Activated CD4-positive, alpha-beta T cell treated with anti-CD3 and anti-CD28 coated beads for 1 hour (primary cell): Measurements from ENCODE around the gene THRA.
A peak's percentile ranks its signal among the peaks of the same experiment; 100 is the strongest.

Experiments used
- DNase-seq: peaks from one replicate; pipeline ENCODE4 v3.0.0-alpha.2; 2020

THRA gene, protein sequence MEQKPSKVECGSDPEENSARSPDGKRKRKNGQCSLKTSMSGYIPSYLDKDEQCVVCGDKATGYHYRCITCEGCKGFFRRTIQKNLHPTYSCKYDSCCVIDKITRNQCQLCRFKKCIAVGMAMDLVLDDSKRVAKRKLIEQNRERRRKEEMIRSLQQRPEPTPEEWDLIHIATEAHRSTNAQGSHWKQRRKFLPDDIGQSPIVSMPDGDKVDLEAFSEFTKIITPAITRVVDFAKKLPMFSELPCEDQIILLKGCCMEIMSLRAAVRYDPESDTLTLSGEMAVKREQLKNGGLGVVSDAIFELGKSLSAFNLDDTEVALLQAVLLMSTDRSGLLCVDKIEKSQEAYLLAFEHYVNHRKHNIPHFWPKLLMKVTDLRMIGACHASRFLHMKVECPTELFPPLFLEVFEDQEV

DNA sequence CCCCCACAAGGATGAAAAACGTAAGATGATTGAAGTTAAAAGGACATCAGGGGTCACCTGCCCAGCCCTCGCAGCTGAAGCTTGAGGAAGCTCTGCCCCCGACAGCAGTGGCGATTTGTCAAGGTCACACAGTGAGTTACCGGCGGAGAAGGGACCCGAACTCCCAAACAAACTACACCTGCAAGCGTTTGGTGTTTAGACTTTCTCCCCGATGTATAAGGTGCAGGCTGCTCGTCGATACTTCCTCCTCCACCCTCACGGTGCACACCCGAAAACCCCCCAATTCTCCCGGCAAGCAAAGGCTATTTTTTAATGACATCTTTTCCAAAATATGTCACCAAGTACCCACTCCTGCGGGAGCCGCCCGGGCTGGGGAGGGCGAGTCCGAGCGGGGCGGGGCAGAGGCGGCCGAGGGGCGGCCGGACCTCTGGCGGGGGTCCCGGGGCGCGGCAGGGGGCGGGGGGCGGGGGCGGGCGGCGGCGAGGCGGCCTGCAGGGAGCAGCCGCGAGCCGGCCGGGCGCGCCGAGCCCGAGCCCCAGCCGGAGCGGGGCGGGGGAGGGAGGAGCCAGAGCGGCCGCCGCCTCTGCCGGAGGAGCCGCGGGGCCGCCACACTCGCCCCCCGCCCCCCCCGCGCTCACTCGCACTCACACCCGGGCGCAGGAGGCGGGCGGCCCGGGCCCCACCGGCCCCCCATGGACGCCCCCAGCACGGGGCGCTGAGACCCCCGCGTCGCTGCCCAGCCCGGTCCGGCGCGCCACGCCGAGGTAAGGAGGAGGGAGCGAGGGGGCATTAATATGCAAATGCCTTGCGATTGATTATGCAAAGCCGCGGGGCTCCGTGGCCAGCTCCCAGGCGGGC is at the start of gene THRA:
THRA (plus strand) TSS at position 637 of the 858 bp plus-strand sequence. CDS start 11,524 bp downstream, outside the sequence.
- DNase-seq, result peak; percentile 60

DNA sequence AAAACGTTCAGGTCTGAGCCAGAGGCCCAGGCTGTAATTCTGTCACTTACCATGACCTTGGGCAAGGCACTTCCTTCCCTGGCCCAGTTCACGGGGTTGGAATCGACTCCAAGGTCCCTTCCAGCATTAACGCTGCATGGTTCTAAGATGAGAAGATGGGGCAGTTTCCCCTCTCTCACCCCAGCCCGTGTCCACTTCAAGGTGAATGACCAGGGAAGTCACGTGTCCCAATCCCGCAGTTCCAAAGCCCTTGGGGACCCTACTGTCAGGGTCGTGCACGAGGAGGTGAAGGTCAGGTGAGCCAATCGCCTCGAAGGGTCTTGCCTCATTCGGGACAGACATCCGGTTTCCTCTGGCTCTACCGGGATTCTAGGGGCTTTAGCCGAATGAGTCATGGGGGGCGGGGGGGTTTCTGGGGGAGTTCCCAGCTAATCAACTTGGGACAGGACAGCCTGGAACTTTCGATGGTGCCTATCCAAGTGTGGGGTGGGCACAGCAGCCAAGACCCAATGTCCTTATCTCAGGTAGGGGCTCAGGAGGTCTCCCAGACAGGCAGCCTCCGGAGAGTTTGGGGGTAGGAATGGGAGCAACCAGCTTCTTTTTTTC is 48.3 kb upstream of the THRA start:
- DNase-seq, result no peak

DNA sequence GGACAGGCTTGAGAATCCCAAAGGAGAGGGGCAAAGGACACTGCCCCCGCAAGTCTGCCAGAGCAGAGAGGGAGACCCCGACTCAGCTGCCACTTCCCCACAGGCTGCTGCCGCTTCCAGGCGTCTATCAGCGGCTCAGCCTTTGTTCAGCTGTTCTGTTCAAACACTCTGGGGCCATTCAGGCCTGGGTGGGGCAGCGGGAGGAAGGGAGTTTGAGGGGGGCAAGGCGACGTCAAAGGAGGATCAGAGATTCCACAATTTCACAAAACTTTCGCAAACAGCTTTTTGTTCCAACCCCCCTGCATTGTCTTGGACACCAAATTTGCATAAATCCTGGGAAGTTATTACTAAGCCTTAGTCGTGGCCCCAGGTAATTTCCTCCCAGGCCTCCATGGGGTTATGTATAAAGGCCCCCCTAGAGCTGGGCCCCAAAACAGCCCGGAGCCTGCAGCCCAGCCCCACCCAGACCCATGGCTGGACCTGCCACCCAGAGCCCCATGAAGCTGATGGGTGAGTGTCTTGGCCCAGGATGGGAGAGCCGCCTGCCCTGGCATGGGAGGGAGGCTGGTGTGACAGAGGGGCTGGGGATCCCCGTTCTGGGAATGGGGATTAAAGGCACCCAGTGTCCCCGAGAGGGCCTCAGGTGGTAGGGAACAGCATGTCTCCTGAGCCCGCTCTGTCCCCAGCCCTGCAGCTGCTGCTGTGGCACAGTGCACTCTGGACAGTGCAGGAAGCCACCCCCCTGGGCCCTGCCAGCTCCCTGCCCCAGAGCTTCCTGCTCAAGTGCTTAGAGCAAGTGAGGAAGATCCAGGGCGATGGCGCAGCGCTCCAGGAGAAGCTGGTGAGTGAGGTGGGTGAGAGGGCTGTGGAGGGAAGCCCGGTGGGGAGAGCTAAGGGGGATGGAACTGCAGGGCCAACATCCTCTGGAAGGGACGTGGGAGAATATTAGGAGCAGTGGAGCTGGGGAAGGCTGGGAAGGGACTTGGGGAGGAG is 47.5 kb upstream of the THRA start, which contains the start of gene CSF3:
CSF3 (plus strand) TSS at position 436 of the 993 bp plus-strand sequence; CDS start at position 471, 35 bp downstream.
- DNase-seq, result no peak

DNA sequence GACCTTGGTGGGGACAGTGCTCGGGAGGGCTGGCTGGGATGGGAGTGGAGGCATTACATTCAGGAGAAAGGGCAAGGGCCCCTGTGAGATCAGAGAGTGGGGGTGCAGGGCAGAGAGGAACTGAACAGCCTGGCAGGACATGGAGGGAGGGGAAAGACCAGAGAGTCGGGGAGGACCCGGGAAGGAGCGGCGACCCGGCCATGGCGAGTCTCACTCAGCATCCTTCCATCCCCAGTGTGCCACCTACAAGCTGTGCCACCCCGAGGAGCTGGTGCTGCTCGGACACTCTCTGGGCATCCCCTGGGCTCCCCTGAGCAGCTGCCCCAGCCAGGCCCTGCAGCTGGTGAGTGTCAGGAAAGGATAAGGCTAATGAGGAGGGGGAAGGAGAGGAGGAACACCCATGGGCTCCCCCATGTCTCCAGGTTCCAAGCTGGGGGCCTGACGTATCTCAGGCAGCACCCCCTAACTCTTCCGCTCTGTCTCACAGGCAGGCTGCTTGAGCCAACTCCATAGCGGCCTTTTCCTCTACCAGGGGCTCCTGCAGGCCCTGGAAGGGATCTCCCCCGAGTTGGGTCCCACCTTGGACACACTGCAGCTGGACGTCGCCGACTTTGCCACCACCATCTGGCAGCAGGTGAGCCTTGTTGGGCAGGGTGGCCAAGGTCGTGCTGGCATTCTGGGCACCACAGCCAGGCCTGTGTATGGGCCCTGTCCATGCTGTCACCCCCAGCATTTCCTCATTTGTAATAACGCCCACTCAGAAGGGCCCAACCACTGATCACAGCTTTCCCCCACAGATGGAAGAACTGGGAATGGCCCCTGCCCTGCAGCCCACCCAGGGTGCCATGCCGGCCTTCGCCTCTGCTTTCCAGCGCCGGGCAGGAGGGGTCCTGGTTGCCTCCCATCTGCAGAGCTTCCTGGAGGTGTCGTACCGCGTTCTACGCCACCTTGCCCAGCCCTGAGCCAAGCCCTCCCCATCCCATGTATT is 46.5 kb upstream of the THRA start:
- DNase-seq, result no peak

DNA sequence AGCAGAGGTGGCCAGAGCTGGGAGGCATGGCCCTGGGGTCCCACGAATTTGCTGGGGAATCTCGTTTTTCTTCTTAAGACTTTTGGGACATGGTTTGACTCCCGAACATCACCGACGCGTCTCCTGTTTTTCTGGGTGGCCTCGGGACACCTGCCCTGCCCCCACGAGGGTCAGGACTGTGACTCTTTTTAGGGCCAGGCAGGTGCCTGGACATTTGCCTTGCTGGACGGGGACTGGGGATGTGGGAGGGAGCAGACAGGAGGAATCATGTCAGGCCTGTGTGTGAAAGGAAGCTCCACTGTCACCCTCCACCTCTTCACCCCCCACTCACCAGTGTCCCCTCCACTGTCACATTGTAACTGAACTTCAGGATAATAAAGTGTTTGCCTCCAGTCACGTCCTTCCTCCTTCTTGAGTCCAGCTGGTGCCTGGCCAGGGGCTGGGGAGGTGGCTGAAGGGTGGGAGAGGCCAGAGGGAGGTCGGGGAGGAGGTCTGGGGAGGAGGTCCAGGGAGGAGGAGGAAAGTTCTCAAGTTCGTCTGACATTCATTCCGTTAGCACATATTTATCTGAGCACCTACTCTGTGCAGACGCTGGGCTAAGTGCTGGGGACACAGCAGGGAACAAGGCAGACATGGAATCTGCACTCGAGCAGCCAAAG is 45.2 kb upstream of the THRA start:
- DNase-seq, result no peak

DNA sequence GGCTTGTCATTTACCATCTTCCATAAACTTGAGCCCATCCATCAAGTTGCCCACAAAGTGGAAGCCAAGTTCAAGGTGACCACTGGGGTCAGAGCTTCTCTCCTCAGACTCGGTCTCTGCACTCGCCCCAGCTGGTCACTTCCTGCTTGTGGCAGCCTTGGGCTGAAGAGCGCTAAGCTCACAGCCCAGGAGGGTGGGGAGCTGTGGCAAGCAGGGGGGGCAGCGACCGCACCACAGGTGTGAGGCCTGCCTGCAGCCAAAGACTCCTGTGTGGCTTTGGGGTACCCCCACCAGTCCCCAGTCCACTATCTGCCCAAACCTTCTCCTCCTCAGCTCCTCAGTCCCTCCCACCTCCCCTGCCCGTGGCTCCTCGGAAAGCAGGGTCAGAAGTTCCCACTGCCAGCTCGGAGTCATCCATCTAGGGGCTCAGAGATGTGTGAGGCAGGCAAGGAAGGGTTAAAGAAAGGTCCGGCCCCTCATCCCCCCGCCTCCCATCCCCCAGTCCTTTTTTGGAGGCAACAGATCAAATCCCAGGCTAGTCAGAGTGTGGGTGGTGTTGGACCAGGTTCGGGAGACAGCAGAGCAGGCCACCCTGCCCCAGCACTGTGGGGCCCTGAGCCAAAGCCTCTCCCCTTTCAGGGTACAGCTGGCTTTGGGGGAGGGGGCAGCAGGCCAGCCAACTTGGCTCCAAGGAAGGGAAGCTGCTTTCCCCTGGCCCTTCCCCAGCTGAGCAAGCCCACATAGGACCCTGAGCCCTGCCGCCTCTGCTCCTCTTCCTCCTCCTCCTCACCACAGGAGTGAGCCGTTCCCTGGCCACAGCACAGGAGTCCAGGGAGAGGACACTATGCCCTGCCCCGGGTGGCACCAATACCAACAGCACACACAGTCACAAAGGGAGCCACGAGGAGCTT is 44.3 kb upstream of the THRA start:
- DNase-seq, result no peak

DNA sequence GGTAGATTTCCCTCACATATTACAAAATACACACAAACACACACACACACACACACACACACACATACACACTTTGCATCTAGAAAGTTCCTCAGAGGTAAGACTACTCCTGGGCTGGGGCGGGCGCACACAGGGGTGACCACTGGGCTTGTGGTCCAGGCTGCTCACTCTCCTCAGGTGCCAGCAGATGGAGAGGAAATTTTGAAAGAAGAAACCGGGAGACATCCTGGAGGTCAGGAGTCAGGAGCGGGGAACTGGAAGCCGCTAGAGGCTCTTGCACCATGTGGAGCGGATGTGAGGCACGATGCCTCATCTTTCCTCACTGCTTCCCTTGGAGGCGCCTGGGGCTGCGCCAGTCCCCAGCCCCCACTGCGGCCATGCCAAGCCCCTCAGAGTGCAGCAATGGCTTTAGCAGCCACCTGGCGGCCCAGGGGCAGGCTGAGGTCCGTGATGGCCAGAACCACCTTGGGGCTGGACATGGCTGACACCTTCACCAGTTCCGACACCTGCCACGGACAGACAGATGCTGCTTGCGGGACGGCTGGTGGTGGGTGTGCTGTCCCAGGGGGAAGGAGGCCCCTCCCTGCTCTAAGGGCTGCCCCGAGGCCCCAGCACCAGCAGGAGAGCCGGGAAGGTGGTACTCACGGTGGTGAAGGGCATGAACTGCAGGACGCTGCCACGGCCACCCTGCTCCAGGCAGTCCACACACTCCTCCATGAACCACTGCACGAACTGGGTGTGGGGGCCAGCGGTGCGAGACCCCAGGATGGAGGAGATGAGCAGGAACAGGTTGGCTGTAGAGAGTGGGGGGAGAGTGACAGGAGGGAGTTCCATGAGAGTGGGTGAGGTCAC is 43.4 kb upstream of the THRA start:
- no peak for DNase-seq

DNA sequence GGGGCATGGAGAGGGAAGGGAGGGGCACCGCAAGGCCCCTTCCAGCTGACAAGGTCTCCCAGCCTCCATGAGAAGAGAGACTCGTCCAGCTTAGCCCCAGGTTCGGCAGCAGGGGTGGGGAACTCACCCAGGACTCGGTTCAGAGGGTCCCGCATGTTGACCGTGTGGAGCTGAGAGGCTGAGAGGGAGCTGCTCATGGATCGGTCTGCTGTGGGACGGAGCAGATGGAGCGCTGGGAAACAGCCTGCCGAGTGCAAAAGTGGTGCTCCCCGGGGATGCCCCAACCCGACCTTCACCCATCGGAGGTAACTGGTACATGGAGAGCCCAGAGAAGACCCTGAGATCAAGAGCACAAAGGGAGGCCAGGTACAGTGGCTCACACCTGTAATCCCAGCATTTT is 42.6 kb upstream of the THRA start:
- DNase-seq, result no peak

DNA sequence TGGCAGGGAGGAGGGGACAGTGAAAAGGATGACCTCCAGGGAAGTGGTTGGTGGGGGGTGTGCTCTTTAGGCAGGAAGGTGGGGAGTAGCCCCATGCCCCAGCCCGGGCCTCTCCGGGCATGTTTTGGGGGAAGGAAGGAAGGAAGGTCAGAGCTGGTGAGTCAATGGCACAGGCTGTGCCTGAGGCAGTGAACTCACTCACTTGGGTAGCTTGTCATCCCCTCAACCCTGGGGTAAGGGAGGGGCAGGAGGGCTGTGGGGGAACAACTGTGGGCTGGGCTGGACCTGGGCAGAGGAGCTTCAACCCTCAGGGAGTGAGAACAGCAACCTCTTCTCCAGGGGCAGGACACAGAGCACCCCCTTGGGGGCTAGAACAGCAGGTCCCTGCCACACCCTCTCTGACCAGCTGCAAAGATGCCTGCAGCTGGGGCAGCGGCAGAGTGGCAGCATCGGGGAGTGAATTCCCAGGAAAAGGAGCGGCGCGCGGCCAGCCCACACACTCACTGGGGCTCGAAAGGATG is 41.3 kb upstream of the THRA start:
- DNase-seq, result no peak

DNA sequence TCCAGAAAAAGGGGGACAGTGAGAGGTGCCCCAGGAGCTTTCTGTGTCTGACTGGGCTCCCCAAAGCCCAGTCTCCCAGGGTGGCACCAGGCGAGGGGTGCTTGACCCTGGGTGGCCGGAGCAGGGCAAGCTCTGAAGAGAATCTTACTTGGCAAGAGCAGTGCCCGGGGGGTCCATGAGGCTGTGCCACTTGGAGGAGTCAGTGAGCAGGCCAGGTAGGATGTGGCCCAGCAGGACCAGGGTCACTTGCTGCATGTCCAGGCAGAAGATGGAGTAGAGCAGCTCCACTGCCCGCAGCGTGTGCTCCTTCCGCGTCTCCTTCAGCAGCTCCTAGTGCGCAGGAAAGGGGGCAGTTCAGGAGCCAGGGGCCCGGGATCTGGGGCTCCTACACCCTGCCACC is 40.3 kb upstream of the THRA start:
- no peak for DNase-seq

DNA sequence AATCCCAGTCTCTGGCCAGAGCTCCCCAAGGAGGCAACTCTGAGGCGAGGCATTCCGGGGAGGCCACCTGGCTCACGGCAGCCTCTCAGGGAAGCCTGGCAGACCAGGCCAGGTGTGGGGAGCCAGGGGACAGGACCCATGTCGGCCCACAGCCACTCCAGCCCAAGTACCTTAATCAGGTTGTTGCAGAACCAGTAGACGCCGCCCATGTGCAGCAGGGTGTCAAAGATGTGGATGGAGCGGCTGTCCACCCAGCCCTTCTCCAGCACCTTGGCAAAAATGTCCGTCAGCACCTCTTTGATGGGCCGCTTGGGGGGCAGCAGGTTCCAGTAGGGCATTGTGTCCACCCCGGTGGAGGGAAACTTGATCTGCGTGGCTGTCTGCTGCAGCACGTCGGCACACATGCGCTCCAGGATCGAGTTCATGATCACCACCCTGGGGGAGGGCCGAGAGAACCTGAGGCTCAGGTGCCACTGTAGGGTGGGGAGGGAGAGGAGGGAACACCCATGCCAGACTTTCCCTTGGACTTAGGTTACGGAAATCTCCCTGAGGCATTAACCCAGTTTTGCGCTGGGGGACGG is 39.7 kb upstream of the THRA start:
- no peak for DNase-seq

DNA sequence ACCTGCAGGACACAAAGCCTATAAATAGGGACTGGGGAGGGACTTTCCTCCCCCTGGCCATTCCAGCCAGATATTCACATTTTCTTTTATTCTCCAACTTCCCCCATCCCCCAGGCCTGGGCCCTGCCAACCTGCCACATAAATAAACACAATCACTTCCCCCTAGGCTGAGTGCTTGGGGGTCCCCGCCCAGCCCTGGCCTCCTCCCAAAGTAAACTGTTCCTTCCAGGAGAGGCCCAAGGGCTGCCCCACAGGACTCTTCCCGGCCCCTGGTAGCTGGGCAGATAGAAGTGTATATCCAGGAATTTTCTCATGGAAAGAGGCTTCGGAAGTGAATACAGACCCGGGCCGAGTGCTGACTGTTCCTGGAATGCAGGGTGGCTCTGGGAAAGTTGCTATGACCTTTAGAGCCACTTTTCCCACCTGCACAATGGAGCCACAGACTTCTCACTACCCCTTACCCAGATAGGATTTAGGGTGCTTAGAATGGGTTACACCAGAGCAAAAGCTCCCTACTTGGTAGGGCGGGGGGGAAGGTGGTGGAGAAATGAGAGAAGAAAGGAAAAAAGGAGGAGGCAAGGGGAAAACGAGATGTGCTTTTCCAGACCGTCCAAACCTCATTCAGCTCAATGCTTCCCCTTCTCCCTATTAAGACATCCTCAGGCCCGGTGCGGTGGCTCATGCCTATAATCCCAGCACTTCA is 39.0 kb upstream of the THRA start:
- DNase-seq, result no peak

DNA sequence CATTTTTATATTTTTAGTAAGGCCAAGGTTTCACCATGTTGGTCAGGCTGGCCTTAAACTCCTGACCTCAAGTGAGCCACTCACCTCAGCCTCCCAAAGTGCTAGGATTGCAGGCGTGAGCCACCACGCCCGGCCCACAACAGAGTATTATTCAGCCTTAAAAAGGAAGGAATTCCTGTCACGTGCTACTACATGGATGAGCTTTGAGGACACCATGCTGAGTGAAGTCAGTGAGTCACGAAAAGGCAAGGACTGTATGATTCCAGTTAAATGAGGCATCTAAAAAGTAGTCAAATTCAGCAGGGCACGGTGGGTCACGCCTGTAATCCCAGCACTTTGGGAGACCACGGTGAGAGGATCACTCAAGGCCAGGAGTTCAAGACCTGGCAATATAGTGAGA is 37.9 kb upstream of the THRA start:
- DNase-seq, result no peak

DNA sequence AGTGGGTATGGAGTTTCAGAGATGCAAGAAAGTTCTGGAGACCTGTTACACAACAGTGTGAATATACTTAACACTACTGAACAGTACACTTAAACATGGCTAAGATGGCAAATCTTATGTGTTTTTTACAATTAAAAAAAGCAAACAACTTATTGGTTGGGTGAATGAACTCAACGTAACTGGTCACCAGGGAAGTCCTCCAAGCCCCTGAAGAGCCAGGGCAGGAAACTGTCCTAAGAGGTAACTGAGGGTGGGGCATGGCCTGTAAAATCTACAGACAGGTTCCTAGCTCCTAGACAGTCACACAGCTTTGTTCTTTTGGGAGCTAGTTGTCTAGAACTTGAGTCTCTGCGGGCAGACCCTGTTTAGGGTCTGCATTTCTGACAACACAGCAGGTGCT is 37.2 kb upstream of the THRA start:
- no peak for DNase-seq

DNA sequence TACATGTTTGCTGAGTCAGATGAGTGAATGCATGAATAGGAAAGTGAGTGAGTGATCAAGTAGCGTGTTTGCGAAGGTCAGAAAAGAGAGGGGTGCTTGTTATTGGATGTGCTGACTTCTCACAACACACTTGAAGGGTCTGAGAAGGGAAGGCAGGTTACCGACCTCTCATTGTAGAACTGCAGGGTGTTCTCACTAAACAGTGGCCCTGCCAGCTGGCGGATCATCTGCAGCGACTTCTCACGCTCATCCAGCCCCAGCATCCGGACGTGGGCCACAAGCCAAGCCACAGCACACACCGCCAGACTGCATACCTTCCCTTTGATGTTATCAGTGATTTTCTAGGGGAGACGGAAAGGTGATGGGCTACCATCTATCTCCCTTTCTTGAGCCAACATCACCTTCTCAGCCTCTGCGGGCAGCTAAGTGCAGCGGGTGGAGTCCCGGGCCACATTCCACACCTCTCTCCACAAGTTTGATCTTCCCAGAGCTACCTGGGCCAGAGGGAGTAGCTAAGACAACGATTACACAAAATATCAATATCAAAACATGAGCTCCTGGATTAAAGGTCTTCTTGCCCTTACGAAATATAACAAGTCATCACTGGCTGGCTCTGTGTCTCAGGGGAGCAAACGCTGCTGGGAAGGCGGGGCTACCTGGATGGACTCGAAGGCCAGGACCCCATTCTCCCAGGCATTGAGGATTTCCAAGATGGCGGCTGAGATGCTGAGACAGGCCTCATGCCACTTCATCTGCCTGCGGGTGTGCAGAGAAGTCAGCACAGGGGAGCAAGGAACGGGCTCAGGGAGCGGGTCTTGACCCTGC is 36.6 kb upstream of the THRA start:
- DNase-seq, result peak; percentile 27
